ENCODE data around the gene TAAR1.
"Not testable (repeated sequence)": the region's sequence is repeated elsewhere in the genome, so short reads cannot be mapped to it uniquely, and the experiment has no call there.

GRCh38 chr6:132635906-132636305 is 23.1 kb downstream of the TAAR1 start:
- not testable (repeated sequence) for TF ChIP-seq CTCF (IDR thresholded peaks at IDR 0.05; ENCODE audit: borderline replicate concordance, extremely low read depth, low read length, poor library complexity, severe bottlenecking); EZH2 (IDR thresholded peaks at IDR 0.05; ENCODE audit: borderline replicate concordance, low read depth, low read length, severe bottlenecking)

All from DND-41 (cell line).